ENCODE results near the gene PMEPA1.

DNA sequence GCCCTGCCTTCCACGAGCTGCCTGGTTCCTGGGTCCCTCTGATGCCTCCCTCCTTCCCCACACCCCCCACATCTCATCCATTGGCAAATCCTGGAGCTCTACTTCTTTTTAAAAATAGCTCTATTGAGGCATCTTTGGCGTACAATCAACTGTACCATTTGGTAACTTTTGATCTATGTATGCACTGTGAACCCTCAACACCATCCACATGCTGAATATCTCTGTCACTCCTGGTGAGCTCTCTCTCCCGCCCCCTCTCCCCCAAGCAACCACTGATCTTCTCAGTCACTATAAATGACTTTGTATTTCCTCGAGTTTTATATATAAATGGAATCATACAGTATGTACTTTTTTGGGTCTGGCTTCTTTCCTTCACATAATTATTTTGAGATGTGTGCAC, 22.4 kb upstream of the PMEPA1 start:
- no peak for TF ChIP-seq POLR2A (IDR thresholded peaks at IDR 0.05; ENCODE audit: low read depth, low read length)
- TF ChIP-seq POLR2AphosphoS5 (IDR thresholded peaks at IDR 0.05; ENCODE audit: low read depth, low read length): no peak
- no peak for TF ChIP-seq PAX5 (IDR thresholded peaks at IDR 0.05; ENCODE audit: insufficient read depth, low read length, severe bottlenecking)
